Measurements from ENCODE around the gene PPFIBP2. TPM values are rescaled to one million over a fixed set of nuclear protein-coding genes. Genes with fewer than 3 reads are reported as not detected.

The PPFIBP2 gene
- total and polyA plus RNA-seq, 10 of the 15 experiments (the other 5 are each of a cell fraction or from before 2014, with no cell fraction given): 17.3 to 56.3 (median 39.2) TPM

GRCh38 chr11:7489376-7489775 is 24.4 kb upstream of the PPFIBP2 start (continued):
- TF ChIP-seq BHLHE40 (IDR thresholded peaks at IDR 0.05; ENCODE audit: borderline replicate concordance in 1 of 2, low read depth in 2 of 2, low read length in 1 of 2) (no peak), CREB1 (IDR thresholded peaks at IDR 0.05; ENCODE audit: low read depth) (no peak), RAD51 (IDR thresholded peaks at IDR 0.05) (no peak), LARP7 (IDR thresholded peaks at IDR 0.05) (no peak), IRF4 (IDR thresholded peaks at IDR 0.05; ENCODE audit: low read depth, low read length) (no peak)

GRCh38 chr11:7490054-7490453 is 23.7 kb upstream of the PPFIBP2 start:
- DNase-seq (ENCODE audit: low read depth, low spot score): no peak
- H3K4me1 ChIP-seq (ENCODE audit: control insufficient read depth, insufficient read depth, low read length): no peaks in the 10 kb centered on the region
- H3K36me3 ChIP-seq (ENCODE audit: control insufficient read depth in 2 of 2, insufficient read depth in 2 of 2, low read length in 1 of 2): no peaks in the 10 kb centered on the region
- H3K79me2 ChIP-seq (ENCODE audit: control insufficient read depth, insufficient read depth, low read length): no peaks in the 10 kb centered on the region
- POLR2A ChIA-PET: no interaction called here
- 80% methylated on average over 3 of the region's 4 CpGs for WGBS (ENCODE audit: insufficient coverage, insufficient replicate concordance, low lambda C conversion rate, missing lambda C conversion rate)
- no peak overlapping the region for H3K4me2 ChIP-seq (ENCODE audit: control insufficient read depth, insufficient read depth)
- BruUV-seq (replicated peaks): no TSS peak
- no peak overlapping the region for H3K27ac ChIP-seq (ENCODE audit: control insufficient read depth, insufficient read depth)
- intact Hi-C loops (cut with micrococcal nuclease; ENCODE audit: unreplicated experiment) (no loop called here), in situ Hi-C loops (cut with MboI) (no loop called here)
- no peak overlapping the region for H2AFZ ChIP-seq (ENCODE audit: control insufficient read depth, low read depth, low read length)
- H3K27me3 ChIP-seq (replicated peaks in 1 of 2; ENCODE audit: control insufficient read depth in 2 of 2, insufficient read depth in 2 of 2, low read length in 1 of 2): no peaks in the 10 kb centered on the region
- ATAC-seq: no peak
- H4K20me1 ChIP-seq (ENCODE audit: control insufficient read depth, insufficient read depth): no peaks in the 10 kb centered on the region
- no peaks in the 10 kb centered on the region for H3K9me3 ChIP-seq (replicated peaks; ENCODE audit: control insufficient read depth, insufficient read depth, low read length)
- H3K9ac ChIP-seq (ENCODE audit: control insufficient read depth, insufficient read depth, low read length): no peak overlapping the region
- no peak overlapping the region for H3K4me3 ChIP-seq
- SMC1A ChIA-PET (ENCODE audit: uncharacterized antibody, unreplicated experiment): interaction anchor here (0.8 to 1.3 kb wide), 5 partner anchors 10 to 402 kb away, joined by 3 to 4 read pairs (median 4); no protein-coding TSS in a partner anchor
- CTCF ChIA-PET: interaction anchor here (1.2 kb wide), 1 partner anchor 12 kb away, joined by 3 read pairs; no protein-coding TSS in a partner anchor
- RAD21 ChIA-PET (ENCODE audit: unreplicated experiment): no interaction called here
- FAIRE-seq: no peak
- TF ChIP-seq RAD51 (IDR thresholded peaks at IDR 0.05) (no peak), SMAD5 (IDR thresholded peaks at IDR 0.05; ENCODE audit: low read depth) (no peak), MAX (IDR thresholded peaks at IDR 0.05; ENCODE audit: low read depth, low read length) (no peak), TCF3 (IDR thresholded peaks at IDR 0.05; ENCODE audit: borderline replicate concordance, insufficient read depth, low read depth, low read length) (no peak), MYC (IDR thresholded peaks at IDR 0.05; ENCODE audit: insufficient read depth, insufficient read length, insufficient replicate concordance, low read length, severe bottlenecking) (no peak), CBFB (IDR thresholded peaks at IDR 0.05; ENCODE audit: low read depth) (no peak), WRNIP1 (IDR thresholded peaks at IDR 0.05; ENCODE audit: borderline replicate concordance, low read depth, low read length) (no peak), NRF1 (conservative IDR thresholded peaks at IDR 0.05; ENCODE audit: low read depth, low read length) (no peak), ZBTB40 (IDR thresholded peaks at IDR 0.05; ENCODE audit: borderline replicate concordance) (no peak), ZNF24 (IDR thresholded peaks at IDR 0.05) (no peak), BCL11A (IDR thresholded peaks at IDR 0.05; ENCODE audit: low read depth, low read length) (no peak), ETV6 (conservative IDR thresholded peaks at IDR 0.05 in 1 of 2, IDR thresholded peaks at IDR 0.05 in 1 of 2; ENCODE audit: borderline replicate concordance in 1 of 2, low read depth in 1 of 2) (no peak), RELA (IDR thresholded peaks at IDR 0.05; ENCODE audit: borderline replicate concordance, partially characterized antibody) (no peak), ZNF622 (IDR thresholded peaks at IDR 0.05) (no peak), RELB (IDR thresholded peaks at IDR 0.05; ENCODE audit: low read depth) (no peak)

All from GM12878 (cell line).